K562 (cell line): ENCODE results near the gene CCKAR. TPM values are rescaled to one million over a fixed set of nuclear protein-coding genes. Genes with fewer than 3 reads are reported as not detected.

Experiments
- ATAC-seq: fragments of 200-7000 bp; cut with Tn5 transposase; 3 replicates; pipeline ENCODE4 v1.9.1; 2020; ENCODE audit warnings: moderate library complexity
- BruUV-seq: library from RNA; stranded (reverse); fragments of 400-500 nt; replicated peaks from 2 replicates; lab custom pipeline; 2021; lab: Mats Ljungman, UMichigan
- CTCF ChIA-PET: fragments of 300-600 bp; formaldehyde crosslinking; extraction: SDS; loops from one replicate; lab custom pipeline; 2021; ENCODE audit warnings: low intra/inter-chr PET ratio; lab: Yijun Ruan, JAX
- POLR2A ChIA-PET: fragments of 300-600, 350-650 bp; sonication (Branson Sonifier 250); formaldehyde crosslinking; extraction: SDS; loops from one replicate; lab custom pipeline; 2021; ENCODE audit warnings: antibody characterized with exemption, inconsistent platforms; lab: Yijun Ruan, JAX
- DNase-seq, 4 experiments: peaks; one replicate each; pipeline versions ENCODE4 v3.0.0 to v3.0.0-alpha.2; 2011 to 2018; ENCODE audit warnings: low spot score in 3 of 4, mixed read lengths in 3 of 4; ENCODE audit errors: extremely low read depth in 1 of 4
- FAIRE-seq: peaks from 2 replicates; lab custom pipeline; 2011; peaks lifted over from hg19 to GRCh38; lab: Jason Lieb, UNC
- H2AFZ ChIP-seq: 2 replicates; pipeline ENCODE4 v1.6.0; 2011; ENCODE audit warnings: low read depth, low read length, control low read depth, inconsistent platforms
- H3K27ac ChIP-seq: fragments of 200-600 bp; 3 replicates; pipeline ENCODE4 v1.8.0; 2011; ENCODE audit warnings: low read depth, mild to moderate bottlenecking, control low read depth, inconsistent platforms, low read length, moderate library complexity, mixed read lengths; ENCODE audit errors: extremely low read depth
- H3K27me3 ChIP-seq, 2 experiments: fragments of 300-600 bp in 1 of 2; 2 replicates in 1 of 2; 3 replicates in 1 of 2; pipeline versions ENCODE4 v1.6.0 to v1.8.0; 2011; ENCODE audit warnings: inconsistent platforms in 2 of 2, low read length in 2 of 2, mild to moderate bottlenecking in 1 of 2, mixed read lengths in 1 of 2, moderate library complexity in 1 of 2; ENCODE audit not compliant: control insufficient read depth in 2 of 2, insufficient read depth in 2 of 2
- H3K36me3 ChIP-seq: fragments of 300-600 bp; 3 replicates; pipeline ENCODE4 v1.8.0; 2011; ENCODE audit warnings: mild to moderate bottlenecking, low read length, inconsistent platforms; ENCODE audit not compliant: control insufficient read depth, insufficient read depth
- H3K4me1 ChIP-seq, 2 experiments: fragments of 200-600 bp in 1 of 2; replicated peaks in 1 of 2; 2 replicates in 1 of 2; 3 replicates in 1 of 2; pipeline versions ENCODE4 v1.5.1 to v1.8.0; 2011; ENCODE audit warnings: inconsistent platforms in 2 of 2, low read length in 2 of 2, mild to moderate bottlenecking in 1 of 2, mixed read lengths in 1 of 2, moderate library complexity in 1 of 2; ENCODE audit not compliant: control insufficient read depth in 2 of 2, insufficient read depth in 2 of 2
- H3K4me2 ChIP-seq: 2 replicates; pipeline ENCODE4 v1.6.1; 2011; ENCODE audit warnings: low read length, control low read depth, inconsistent platforms, mixed read lengths; ENCODE audit not compliant: insufficient read depth
- H3K4me3 ChIP-seq: fragments of 200-600 bp; sonication (generic), shearing (Covaris generic); 2 replicates; pipeline ENCODE4 v1.5.1; 2016; ENCODE audit warnings: control low read depth, inconsistent platforms
- H3K79me2 ChIP-seq: fragments of 200-600 bp; 3 replicates; pipeline ENCODE4 v1.8.0; 2011; ENCODE audit warnings: low read length, inconsistent platforms; ENCODE audit not compliant: control insufficient read depth, insufficient read depth
- H3K9ac ChIP-seq, 2 experiments: 2 replicates each; pipeline versions ENCODE4 v1.6.0 to v1.6.1; 2011; ENCODE audit warnings: low read depth in 2 of 2, low read length in 2 of 2, control low read depth in 1 of 2, inconsistent platforms in 1 of 2, mild to moderate bottlenecking in 1 of 2, mixed read lengths in 1 of 2; ENCODE audit not compliant: insufficient read depth in 1 of 2
- H3K9me1 ChIP-seq: one replicate; pipeline ENCODE4 v1.6.0; 2011; ENCODE audit warnings: inconsistent platforms, mild to moderate bottlenecking, low read length, moderate library complexity; ENCODE audit not compliant: control insufficient read depth, insufficient read depth
- H3K9me3 ChIP-seq: replicated peaks from 2 replicates; pipeline ENCODE4 v1.5.1; 2011; ENCODE audit warnings: low read depth, low read length, inconsistent platforms; ENCODE audit not compliant: control insufficient read depth, insufficient read depth
- H4K20me1 ChIP-seq: replicated peaks from 2 replicates; pipeline ENCODE4 v1.6.1; 2011; ENCODE audit warnings: low read length, inconsistent platforms, mixed read lengths; ENCODE audit not compliant: control insufficient read depth, insufficient read depth
- ESRRA ChIP-seq: fragments of 450-650 bp; IDR thresholded peaks from 2 replicates; pipeline ENCODE4 v1.6.1; 2014; ENCODE audit warnings: low read depth, mild to moderate bottlenecking, moderate library complexity, borderline replicate concordance
- ILF3 ChIP-seq: fragments of 450-650 bp; IDR thresholded peaks from 2 replicates; pipeline ENCODE4 v1.6.1; 2018; ENCODE audit warnings: antibody characterized with exemption, mild to moderate bottlenecking, moderate library complexity, borderline replicate concordance
- MAFK ChIP-seq: IDR thresholded peaks from 2 replicates; pipeline ENCODE4 v1.6.1; 2011; ENCODE audit warnings: low read length, improper control_type of control experiment
- MLLT1 ChIP-seq, 2 experiments: fragments of 450-650 bp; IDR thresholded peaks; 2 replicates each; pipeline ENCODE4 v1.6.1; 2016
- NONO ChIP-seq, 2 experiments: fragments of 200-400 bp in 1 of 2; fragments of 450-650 bp in 1 of 2; formaldehyde crosslinking in 1 of 2; IDR thresholded peaks; 2 replicates each; pipeline ENCODE4 v1.6.1; 2017; ENCODE audit warnings: low read depth in 2 of 2, mild to moderate bottlenecking in 2 of 2, moderate library complexity in 2 of 2, low read length in 1 of 2
- PHF20 ChIP-seq: fragments of 450-650 bp; IDR thresholded peaks from 2 replicates; pipeline ENCODE4 v1.6.1; 2018; ENCODE audit not compliant: partially characterized antibody
- RHOXF2B ChIP-seq: fragments of 250-450 bp; sonication (Bioruptor Pico); conservative IDR thresholded peaks from 2 replicates; pipeline ENCODE4 v1.5.1; 2021
- SMARCE1 ChIP-seq: fragments of 450-650 bp; IDR thresholded peaks from 2 replicates; pipeline ENCODE4 v1.7.1; 2016; ENCODE audit warnings: mild to moderate bottlenecking
- STAT6 ChIP-seq: sonication (generic); formaldehyde crosslinking; IDR thresholded peaks from 2 replicates; pipeline ENCODE4 v1.8.1; 2023; ENCODE audit warnings: mild to moderate bottlenecking, missing genetic modification reagents
- TFAM ChIP-seq: fragments of 250-450 bp; sonication (Bioruptor Pico); conservative IDR thresholded peaks from 2 replicates; pipeline ENCODE4 v1.5.0; 2021; ENCODE audit warnings: mild to moderate bottlenecking, moderate library complexity
- ZBTB1 ChIP-seq: sonication (generic); formaldehyde crosslinking; IDR thresholded peaks from 2 replicates; pipeline ENCODE4 v1.8.1; 2023; ENCODE audit warnings: missing genetic modification reagents, low read depth, mild to moderate bottlenecking, borderline replicate concordance
- ZNF253 ChIP-seq: fragments of 250-450 bp; sonication (Bioruptor Pico); conservative IDR thresholded peaks from 2 replicates; pipeline ENCODE4 v1.6.1; 2021; ENCODE audit warnings: mild to moderate bottlenecking
- WGBS: fragments of 100-300 bp; shearing (Covaris generic); methylation state at CpG from one replicate; pipeline ENCODE4 v1.1.6; 2016; ENCODE audit warnings: low coverage, mixed read lengths; ENCODE audit not compliant: insufficient coverage; ENCODE audit errors: missing lambda C conversion rate; 5-methylcytosine and 5-hydroxymethylcytosine counted together
- in situ Hi-C: fragments of 300-500 bp; cut with MboI; formaldehyde crosslinking; loops from 4 replicates; pipeline ENCODE4 v1.15.0; 2018; ENCODE audit warnings: inconsistent platforms, mixed read lengths
- intact Hi-C: fragments of 100-400 bp; cut with micrococcal nuclease; formaldehyde crosslinking; loops from 2 replicates; pipeline ENCODE4 v1.14.2; 2022
- polyA plus RNA-seq, 8 experiments: library from polyadenylated mRNA; depleted of rRNA in 4 of 8; stranded (reverse) in 5 of 8; unstranded in 3 of 8; fragments of >200 nt; fragmentation: Nextera tagmentation in 2 of 8; fragmentation: Illumina TruSeq in 1 of 8; extraction: Ambion mirVana in 2 of 8; extraction: Trizol in 1 of 8; gene quantifications; 2 replicates each; pipeline versions ENCODE4 v1.2.1 to v1.2.3, GENCODE V29; 2011 to 2014; ENCODE audit warnings: inconsistent platforms in 1 of 8, missing spikeins in 1 of 8
- total RNA-seq, 7 experiments: library from RNA; depleted of rRNA in 6 of 7; stranded (reverse); fragments of >200 nt in 6 of 7; fragmentation: Illumina TruSeq in 2 of 7; extraction: Trizol in 2 of 7; gene quantifications; 2 replicates each; pipeline versions ENCODE4 v1.2.1 to v1.2.3, GENCODE V29; 2011 to 2021; ENCODE audit warnings: low replicate concordance in 1 of 7
- TF ChIP-seq, protein P1 (sequence below): fragments of 450-650 bp; IDR thresholded peaks from 2 replicates; pipeline ENCODE4 v1.6.1; 2016; ENCODE audit warnings: mild to moderate bottlenecking

Gene CCKAR
- total and polyA plus RNA-seq, 9 of the 15 experiments (the other 6 are each of a cell fraction or from before 2014, with no cell fraction given) = not detected

- CTCF ChIA-PET = no interaction called here
- no peak for DNase-seq
- H3K4me3 ChIP-seq = no peak overlapping the region
- no peaks in the 10 kb centered on the region for H3K4me1 ChIP-seq
- POLR2A ChIA-PET = no interaction called here
- in situ Hi-C loops = no loop called here
- H3K27me3 ChIP-seq = peaks cover 15 to 36% of the 10 kb centered on the region in 2 experiments; a peak in 4 of 5 replicates
- H2AFZ ChIP-seq = no peak overlapping the region
- H3K79me2 ChIP-seq = no peaks in the 10 kb centered on the region
- TF ChIP-seq PHF20 (no peak), RHOXF2B (CRISPR knock-in tag) (no peak), MAFK (no peak), STAT6 (no peak), SMARCE1 (no peak), ILF3 (no peak), ESRRA (no peak), MLLT1 (IDR thresholded peaks at IDR 0.05) (no peak), NONO (IDR thresholded peaks at IDR 0.05; ENCODE audit: low read depth in 2 of 2, low read length in 1 of 2) (no peak), ZNF253 (CRISPR knock-in tag) (no peak), ZBTB1 (no peak), TFAM (CRISPR knock-in tag) (no peak)
- TF ChIP-seq, protein P1, sequence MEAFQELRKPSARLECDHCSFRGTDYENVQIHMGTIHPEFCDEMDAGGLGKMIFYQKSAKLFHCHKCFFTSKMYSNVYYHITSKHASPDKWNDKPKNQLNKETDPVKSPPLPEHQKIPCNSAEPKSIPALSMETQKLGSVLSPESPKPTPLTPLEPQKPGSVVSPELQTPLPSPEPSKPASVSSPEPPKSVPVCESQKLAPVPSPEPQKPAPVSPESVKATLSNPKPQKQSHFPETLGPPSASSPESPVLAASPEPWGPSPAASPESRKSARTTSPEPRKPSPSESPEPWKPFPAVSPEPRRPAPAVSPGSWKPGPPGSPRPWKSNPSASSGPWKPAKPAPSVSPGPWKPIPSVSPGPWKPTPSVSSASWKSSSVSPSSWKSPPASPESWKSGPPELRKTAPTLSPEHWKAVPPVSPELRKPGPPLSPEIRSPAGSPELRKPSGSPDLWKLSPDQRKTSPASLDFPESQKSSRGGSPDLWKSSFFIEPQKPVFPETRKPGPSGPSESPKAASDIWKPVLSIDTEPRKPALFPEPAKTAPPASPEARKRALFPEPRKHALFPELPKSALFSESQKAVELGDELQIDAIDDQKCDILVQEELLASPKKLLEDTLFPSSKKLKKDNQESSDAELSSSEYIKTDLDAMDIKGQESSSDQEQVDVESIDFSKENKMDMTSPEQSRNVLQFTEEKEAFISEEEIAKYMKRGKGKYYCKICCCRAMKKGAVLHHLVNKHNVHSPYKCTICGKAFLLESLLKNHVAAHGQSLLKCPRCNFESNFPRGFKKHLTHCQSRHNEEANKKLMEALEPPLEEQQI = no peak
- TF ChIP-seq, all 486 proteins: peak for 0
- Histone ChIP-seq H3K4me2 (no peak overlapping the region), H3K9me3 (no peaks in the 10 kb centered on the region), H3K9me1 (no peaks in the 10 kb centered on the region), H3K9ac (no peak overlapping the region), H3K36me3 (no peaks in the 10 kb centered on the region), H3K27ac (no peak overlapping the region), H4K20me1 (no peaks in the 10 kb centered on the region)
- ATAC-seq = no peak
- intact Hi-C loops = no loop called here
- no TSS peak for BruUV-seq
- FAIRE-seq = no peak
- 0% methylated on average over 4 of the region's 4 CpGs for WGBS
These were observed 21.3 kb downstream of the CCKAR start for GRCh38 chr4:26468977-26469376.
